Heart left ventricle (tissue), 16 donors: ENCODE data around the gene ERMN. TPM values are rescaled to one million over a fixed set of nuclear protein-coding genes. Genes with fewer than 3 reads are reported as not detected.

Source experiments
- ATAC-seq, 4 donors: fragments of 200-7000 bp; cut with Tn5 transposase; one replicate each; pipeline ENCODE4 v1.9.1; 2020 to 2022; ENCODE audit warnings: moderate library complexity in 4 of 4, mild to moderate bottlenecking in 3 of 4, moderate number of reproducible peaks in 1 of 4
- DNase-seq, 5 donors: peaks; one replicate each; pipeline ENCODE4 v3.0.0-alpha.2; 2020
- H3K27ac ChIP-seq, 12 donors: fragments of 200-600 bp; sonication (generic) in 4 of 12; one replicate each; pipeline versions ENCODE4 v1.5.0 to v1.8.0; 2016 to 2022; ENCODE audit warnings: mild to moderate bottlenecking in 2 of 12
- H3K27me3 ChIP-seq, 9 donors: fragments of 200-600 bp; sonication (generic) in 2 of 9; one replicate each; pipeline versions ENCODE4 v1.5.1 to v1.8.0; 2016 to 2022; ENCODE audit warnings: mild to moderate bottlenecking in 3 of 9
- H3K36me3 ChIP-seq, 9 donors: fragments of 200-600 bp; sonication (generic) in 2 of 9; one replicate each; pipeline versions ENCODE4 v1.5.0 to v1.8.0; 2018 to 2022; ENCODE audit warnings: mild to moderate bottlenecking in 2 of 9
- H3K4me1 ChIP-seq, 12 donors: fragments of 200-600 bp; sonication (generic) in 4 of 12; one replicate each; pipeline versions ENCODE4 v1.5.0 to v1.8.0; 2016 to 2022; ENCODE audit warnings: mild to moderate bottlenecking in 3 of 12
- H3K4me3 ChIP-seq, 12 donors: fragments of 200-600 bp; sonication (generic) in 4 of 12; one replicate each; pipeline versions ENCODE4 v1.5.0 to v1.8.0; 2017 to 2022; ENCODE audit warnings: mild to moderate bottlenecking in 9 of 12, moderate library complexity in 4 of 12
- H3K9me3 ChIP-seq, 12 donors: fragments of 200-600 bp; sonication (generic) in 4 of 12; one replicate each; pipeline versions ENCODE4 v1.5.0 to v1.8.0; 2016 to 2022; ENCODE audit warnings: mild to moderate bottlenecking in 1 of 12
- CTCF ChIP-seq, 12 donors: fragments of 200-600 bp; sonication (generic) in 4 of 12; IDR thresholded peaks; one replicate each; pipeline versions ENCODE4 v1.5.0 to v1.8.0; 2018 to 2022; ENCODE audit warnings: antibody characterized with exemption in 12 of 12, mild to moderate bottlenecking in 5 of 12
- POLR2A ChIP-seq, 2 donors: fragments of 450-650 bp; IDR thresholded peaks; one replicate each; pipeline ENCODE4 v1.6.1; 2017; ENCODE audit warnings: antibody characterized with exemption in 2 of 2, mild to moderate bottlenecking in 2 of 2, moderate library complexity in 2 of 2
- WGBS, 4 donors: extraction: QIAGEN DNeasy Blood & Tissue Kit in 2 of 4; methylation state at CpG; one replicate each; pipeline versions ENCODE4 v1.1.5 to v1.1.7; 2013 to 2018; 5-methylcytosine and 5-hydroxymethylcytosine counted together
- intact Hi-C, 10 donors: fragments of 100-400 bp; cut with DNase I; formaldehyde crosslinking; loops; one replicate each; pipeline versions ENCODE4 v1.11.1 to v1.14.2; 2022
- polyA plus RNA-seq, 2 donors: library from polyadenylated mRNA; stranded (reverse); fragments of 200-250 nt; gene quantifications; one replicate each; pipeline ENCODE4 v1.2.3, GENCODE V29; 2013
- total RNA-seq, 9 donors: library from RNA; depleted of rRNA in 2 of 9; stranded (reverse); fragments of >200 nt in 2 of 9; fragmentation: NEBNext Ultra II Directional in 3 of 9; extraction: Animal tissue kit (Norgen Biotek cat#: 25700) in 3 of 9; gene quantifications; one replicate each; pipeline versions ENCODE4 v1.1.0 to v1.2.4, GENCODE V29; 2016 to 2023
- donor health status: ischemic (EF 13 %, LVEDD 7.1; RV severe dilation, severe dysfunction).
- donor health status: healthy with polysubstance abuse.
- donor health status: DM: no; HTN: yes; CAD: no.
- donor health status: DM: no; HTN: no; CAD: no.
- donor health status: ischemic (EF 25% LVEDD 6.9; RV normal size, moderate dysfunction).
- donor health status: ischemic (EF 25% LVEDD 5.7; RV mildly dilated, moderate dysfunction).
- donor health status: healthy.
- donor health status: DM: yes; HTN: yes; CAD: no.
- donor health status: ischemic (EF 35%, LVEDD 5.7; RV mildly dilated, moderate dysfunction).
- donor health status: nonischemic (EF 11% LVEDD 7.7; RV severe dilation, severe dysfunction).
- donor health status: DM: yes; HTN: yes; CAD: no.
- donor health status: PGD.
- donor health status: ischemic (EF 29% LVEDD 5.4; RV normal size, mild dysfunction).
- donor health status: nonischemic (EF 23%, LVEDD 6.1; RV moderate dilation, normal function).

ERMN gene
- total and polyA plus RNA-seq, 11 donors: 0.05 to 1.1 (median 0.08) TPM; not detected in 6

- ATAC-seq (no peak), DNase-seq (no peak)
- Histone ChIP-seq H3K36me3 (no peaks in the 10 kb centered on the region), H3K4me3 (no peak overlapping the region), H3K27me3 (no peaks in the 10 kb centered on the region), H3K4me1 (no peaks in the 10 kb centered on the region), H3K27ac (no peak overlapping the region), H3K9me3 (no peaks in the 10 kb centered on the region)
- intact Hi-C loops: no loop called here
- WGBS, 4 donors: 52 to 73% (median 62%) methylated on average over 1 of the region's 1 CpG
- TF ChIP-seq CTCF (IDR thresholded peaks at IDR 0.05): no peak
- TF ChIP-seq POLR2A (IDR thresholded peaks at IDR 0.05): no peak
Observed at GRCh38 chr2:157311706-157312105, 13.9 kb downstream of the ERMN start.

- H3K27me3 ChIP-seq: no peaks in the 10 kb centered on the region
- intact Hi-C loops: loop anchor here (5.0 to 10.0 kb wide), 7 partner anchors 182 to 705 kb away; no protein-coding TSS in a partner anchor
- no peak overlapping the region for H3K27ac ChIP-seq
- 86 to 90% (median 88%) methylated on average over 2 of the region's 2 CpGs for WGBS, 4 donors
- H3K4me3 ChIP-seq: no peak overlapping the region
- DNase-seq: no peak
- no peaks in the 10 kb centered on the region for H3K36me3 ChIP-seq
- H3K9me3 ChIP-seq: no peaks in the 10 kb centered on the region
- no peak for ATAC-seq
- TF ChIP-seq CTCF (IDR thresholded peaks at IDR 0.05) (no peak), POLR2A (IDR thresholded peaks at IDR 0.05) (no peak)
- H3K4me1 ChIP-seq: no peaks in the 10 kb centered on the region
Observed at GRCh38 chr2:157309878-157310277, 15.7 kb downstream of the ERMN start.

GRCh38 chr2:157307021-157307420 lies 18.6 kb downstream of the ERMN start:
- WGBS, 4 donors: 63 to 78% (median 71%) methylated on average over 1 of the region's 1 CpG
- H3K4me1 ChIP-seq: no peaks in the 10 kb centered on the region
- peaks cover 0 to 10% (median 0%) of the 10 kb centered on the region in 9 donors for H3K27me3 ChIP-seq
- no peaks in the 10 kb centered on the region for H3K36me3 ChIP-seq
- ATAC-seq (no peak), DNase-seq (no peak)
- no peak overlapping the region for H3K4me3 ChIP-seq
- H3K27ac ChIP-seq: no peak overlapping the region
- H3K9me3 ChIP-seq: no peaks in the 10 kb centered on the region
- intact Hi-C loops: loop anchor here (5.0 to 10.0 kb wide), 7 partner anchors 185 to 708 kb away; no protein-coding TSS in a partner anchor
- TF ChIP-seq POLR2A (IDR thresholded peaks at IDR 0.05) (no peak), CTCF (IDR thresholded peaks at IDR 0.05) (no peak)

- H3K4me1 ChIP-seq: no peaks in the 10 kb centered on the region
- no peaks in the 10 kb centered on the region for H3K9me3 ChIP-seq
- no peak overlapping the region for H3K27ac ChIP-seq
- ATAC-seq (no peak), DNase-seq (no peak)
- WGBS, 4 donors: 78 to 84% (median 80%) methylated on average over 4 of the region's 4 CpGs
- intact Hi-C loops: loop anchor here (5.0 to 10.0 kb wide), 7 partner anchors 187 to 709 kb away; no protein-coding TSS in a partner anchor
- no peaks in the 10 kb centered on the region for H3K36me3 ChIP-seq
- no peak overlapping the region for H3K4me3 ChIP-seq
- no peak for TF ChIP-seq CTCF (IDR thresholded peaks at IDR 0.05)
- TF ChIP-seq POLR2A (IDR thresholded peaks at IDR 0.05): no peak
- peaks cover 0 to 11% (median 0%) of the 10 kb centered on the region in 9 donors for H3K27me3 ChIP-seq
Observed at GRCh38 chr2:157305723-157306110, 19.9 kb downstream of the ERMN start.
